Effector memory CD4-positive, alpha-beta T cell (primary cell): ENCODE measurements around the gene CENPP.

ENCODE experiments used
- DNase-seq, 3 donors: peaks; one replicate each; pipeline ENCODE4 v3.0.0-alpha.2; 2020
- H3K27ac ChIP-seq: 2 replicates; pipeline ENCODE4 v1.7.0; 2013; ENCODE audit warnings: mild to moderate bottlenecking, low read length, moderate library complexity; ENCODE audit not compliant: insufficient read depth, poor library complexity, severe bottlenecking
- H3K27me3 ChIP-seq: replicated peaks from 2 replicates; pipeline ENCODE4 v1.7.0; 2013; ENCODE audit warnings: mild to moderate bottlenecking, low read length; ENCODE audit not compliant: insufficient read depth, control insufficient read depth, poor library complexity, severe bottlenecking
- H3K36me3 ChIP-seq: 2 replicates; pipeline ENCODE4 v1.7.0; 2013; ENCODE audit warnings: mild to moderate bottlenecking, low read length, moderate library complexity; ENCODE audit not compliant: control insufficient read depth, insufficient read depth
- H3K4me1 ChIP-seq: 2 replicates; pipeline ENCODE4 v1.7.0; 2013; ENCODE audit warnings: low read length, mild to moderate bottlenecking; ENCODE audit not compliant: control insufficient read depth, insufficient read depth, poor library complexity, severe bottlenecking
- H3K4me3 ChIP-seq: 2 replicates; pipeline ENCODE4 v1.7.0; 2013; ENCODE audit warnings: low read length, low read depth, mild to moderate bottlenecking; ENCODE audit not compliant: insufficient read depth, poor library complexity, severe bottlenecking
- H3K9me3 ChIP-seq: 2 replicates; pipeline ENCODE4 v1.7.0; 2013; ENCODE audit warnings: mild to moderate bottlenecking, low read length, moderate library complexity; ENCODE audit not compliant: control insufficient read depth

CENPP gene

DNA sequence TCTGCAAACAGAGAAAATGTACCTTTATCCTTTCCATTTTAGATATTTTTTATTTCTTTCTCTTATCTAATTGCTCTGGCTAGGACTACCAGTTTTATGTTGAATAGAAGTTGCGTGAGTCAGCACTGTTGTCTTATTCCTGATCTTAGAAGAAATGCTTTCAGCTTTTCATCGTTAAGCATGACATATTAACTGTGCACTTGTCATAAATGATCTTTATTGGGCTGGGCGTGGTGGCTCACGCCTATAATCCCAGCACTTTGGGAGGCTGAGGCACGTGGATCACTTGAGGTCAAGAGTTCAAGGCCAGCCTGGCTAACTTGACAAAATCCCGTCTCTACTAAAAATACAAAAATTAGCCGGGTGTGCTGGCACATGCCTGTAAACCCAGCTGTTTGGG lies 218.2 kb downstream of the CENPP start:
- Histone ChIP-seq H3K27me3 (no peaks in the 10 kb centered on the region), H3K27ac (no peak overlapping the region), H3K4me1 (no peaks in the 10 kb centered on the region), H3K36me3 (no peaks in the 10 kb centered on the region), H3K4me3 (no peak overlapping the region), H3K9me3 (no peaks in the 10 kb centered on the region)
- DNase-seq = no peak

DNA sequence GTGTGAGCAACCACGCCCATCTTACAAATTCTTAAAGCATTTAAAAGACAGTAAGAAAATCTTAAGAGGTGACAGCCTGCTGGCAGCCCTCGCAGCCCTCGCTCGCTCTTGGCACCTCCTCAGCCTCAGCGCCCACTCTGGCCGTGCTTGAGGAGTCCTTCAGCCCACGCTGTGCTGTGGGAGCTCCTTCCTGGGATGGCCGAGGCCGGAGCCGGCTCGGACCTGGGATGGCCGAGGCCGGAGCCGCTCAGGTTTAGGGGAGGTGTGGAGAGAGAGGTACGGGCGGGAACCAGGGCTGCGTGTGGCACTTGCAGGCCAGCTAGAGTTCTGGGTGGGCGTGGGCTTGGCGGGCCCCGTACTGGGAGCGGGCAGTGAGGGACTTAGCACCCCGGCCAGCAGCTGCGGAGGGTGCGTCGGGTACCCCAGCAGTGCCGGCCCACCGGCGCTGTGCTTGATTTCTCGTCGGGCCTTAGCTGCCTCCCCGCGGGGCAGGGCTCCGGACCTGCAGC lies 219.3 kb downstream of the CENPP start:
- Histone ChIP-seq H3K27me3 (no peaks in the 10 kb centered on the region), H3K4me3 (no peak overlapping the region), H3K27ac (no peak overlapping the region), H3K9me3 (no peaks in the 10 kb centered on the region), H3K4me1 (no peaks in the 10 kb centered on the region), H3K36me3 (no peaks in the 10 kb centered on the region)
- no peak for DNase-seq

GRCh38 chr9:92547356-92547755 lies 221.6 kb downstream of the CENPP start:
- Histone ChIP-seq H3K4me3 (no peak overlapping the region), H3K27me3 (no peaks in the 10 kb centered on the region), H3K27ac (no peak overlapping the region), H3K9me3 (no peaks in the 10 kb centered on the region), H3K36me3 (no peaks in the 10 kb centered on the region), H3K4me1 (no peaks in the 10 kb centered on the region)
- DNase-seq = no peak

GRCh38 chr9:92550765-92551164 lies 225.0 kb downstream of the CENPP start:
- H3K27me3 ChIP-seq = no peaks in the 10 kb centered on the region
- no peaks in the 10 kb centered on the region for H3K4me1 ChIP-seq
- H3K27ac ChIP-seq = no peak overlapping the region
- no peak overlapping the region for H3K4me3 ChIP-seq
- DNase-seq = no peak
- no peaks in the 10 kb centered on the region for H3K9me3 ChIP-seq
- no peaks in the 10 kb centered on the region for H3K36me3 ChIP-seq

DNA sequence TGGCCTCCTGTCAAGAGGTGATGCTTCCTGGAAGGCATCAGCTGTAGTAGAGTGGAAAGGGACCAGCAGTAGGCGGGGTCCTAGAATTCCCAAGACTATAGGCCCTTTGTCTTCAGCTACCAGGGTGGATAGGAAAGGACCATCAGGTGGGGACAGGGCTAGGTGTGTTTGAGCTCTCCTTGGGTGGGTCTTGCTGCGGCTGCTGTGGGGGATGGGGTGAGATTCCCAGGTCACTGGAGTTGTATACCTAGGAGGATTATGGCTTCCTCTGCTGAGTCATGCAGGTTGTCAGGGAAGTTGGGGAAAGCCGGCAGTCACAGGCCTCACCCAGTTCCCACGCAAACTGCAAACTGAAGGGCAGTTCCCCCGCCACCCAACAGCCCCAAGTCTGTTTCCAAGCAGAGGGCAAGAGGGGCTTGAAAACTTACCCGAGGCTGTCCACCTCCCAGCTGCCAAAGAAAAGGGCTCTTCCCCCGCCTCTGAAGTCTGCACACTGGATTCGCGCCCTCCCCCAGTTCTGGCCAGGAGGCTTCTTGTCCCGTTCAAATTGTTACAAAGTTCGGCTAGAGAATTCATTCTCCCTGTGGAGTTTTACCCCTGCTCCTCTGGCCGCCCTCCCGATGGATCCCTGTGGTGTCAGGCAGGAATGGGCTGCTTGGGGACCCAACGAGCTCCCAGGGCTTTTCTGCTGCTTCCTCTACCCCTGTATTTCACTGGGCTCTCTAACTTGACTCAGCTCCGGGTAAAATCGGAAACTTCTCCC lies 233.0 kb downstream of the CENPP start:
- Histone ChIP-seq H3K4me1 (no peaks in the 10 kb centered on the region), H3K27ac (no peak overlapping the region), H3K27me3 (no peaks in the 10 kb centered on the region), H3K9me3 (no peaks in the 10 kb centered on the region), H3K4me3 (no peak overlapping the region), H3K36me3 (no peaks in the 10 kb centered on the region)
- DNase-seq = no peak

DNA sequence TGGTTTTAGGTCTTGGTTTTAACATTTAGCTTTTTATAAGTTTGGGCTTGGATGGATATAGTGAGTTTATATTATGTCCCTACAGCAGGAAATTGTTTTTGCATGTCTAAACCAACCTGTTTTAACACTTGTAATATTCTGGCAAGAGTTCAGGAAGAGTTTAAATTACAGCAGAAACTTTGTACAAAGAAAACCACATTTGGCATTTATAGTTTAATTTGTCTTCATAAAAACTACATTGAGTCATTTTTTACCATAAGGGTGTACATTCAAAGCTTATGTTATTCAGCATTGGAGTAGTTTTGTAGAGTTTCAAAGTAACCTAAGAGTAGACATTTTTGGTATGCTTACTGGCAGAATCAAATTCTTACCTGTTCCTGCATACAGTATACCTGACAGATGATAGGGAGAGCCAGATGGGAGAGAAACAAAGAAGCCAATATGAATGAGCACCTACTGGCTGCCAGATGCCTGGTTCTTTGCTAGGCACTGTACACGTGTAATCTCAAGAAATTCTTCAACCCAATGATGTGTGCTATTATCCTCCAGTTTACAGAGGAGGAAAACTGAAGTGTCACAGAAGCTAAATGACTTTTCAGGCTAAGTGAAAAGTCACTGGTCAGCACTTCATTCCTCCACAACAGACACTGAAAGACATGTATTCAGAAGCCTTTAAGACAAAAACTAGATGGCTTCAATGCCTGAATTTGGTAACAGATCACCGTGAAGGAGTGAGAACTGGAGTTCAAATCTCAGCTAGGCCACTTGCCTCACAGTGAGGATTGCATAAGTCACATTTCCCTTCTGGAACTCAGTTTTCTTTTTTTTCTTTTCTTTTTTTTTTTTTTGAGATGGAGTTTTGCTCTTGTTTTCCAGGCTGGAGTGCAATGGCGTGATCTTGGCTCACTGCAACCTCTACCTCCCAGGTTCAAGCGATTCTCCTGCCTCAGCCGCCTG lies 235.9 kb downstream of the CENPP start:
- Histone ChIP-seq H3K36me3 (no peaks in the 10 kb centered on the region), H3K27me3 (no peaks in the 10 kb centered on the region), H3K4me3 (no peak overlapping the region), H3K27ac (no peak overlapping the region), H3K4me1 (no peaks in the 10 kb centered on the region), H3K9me3 (no peaks in the 10 kb centered on the region)
- DNase-seq = no peak

DNA sequence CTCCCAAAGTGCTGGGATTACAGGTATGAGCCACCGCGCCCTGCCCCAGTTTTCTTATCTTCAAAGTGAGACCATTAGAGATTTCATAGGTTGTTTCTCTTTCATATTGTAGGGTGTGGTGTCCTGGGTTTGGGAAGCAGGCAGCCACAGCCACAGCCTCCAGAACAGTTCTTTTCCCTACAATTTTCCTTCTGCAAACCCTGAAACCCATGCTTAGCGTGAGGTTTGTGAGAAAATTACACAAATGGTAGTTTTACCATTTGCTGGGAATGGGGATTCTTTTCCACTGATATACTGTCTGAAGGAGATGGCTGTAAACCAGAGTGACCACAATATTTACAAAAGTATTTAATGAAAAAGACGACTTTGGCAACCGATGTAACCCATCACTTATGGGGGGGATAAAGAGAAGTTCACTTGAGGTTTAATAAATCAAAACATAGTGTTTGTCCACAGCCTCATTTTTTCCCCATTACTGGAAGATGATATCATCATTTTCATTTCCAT lies 236.8 kb downstream of the CENPP start:
- H3K4me1 ChIP-seq = no peaks in the 10 kb centered on the region
- DNase-seq = no peak
- H3K27ac ChIP-seq = no peak overlapping the region
- no peaks in the 10 kb centered on the region for H3K36me3 ChIP-seq
- H3K4me3 ChIP-seq = no peak overlapping the region
- H3K9me3 ChIP-seq = no peaks in the 10 kb centered on the region
- H3K27me3 ChIP-seq = no peaks in the 10 kb centered on the region

DNA sequence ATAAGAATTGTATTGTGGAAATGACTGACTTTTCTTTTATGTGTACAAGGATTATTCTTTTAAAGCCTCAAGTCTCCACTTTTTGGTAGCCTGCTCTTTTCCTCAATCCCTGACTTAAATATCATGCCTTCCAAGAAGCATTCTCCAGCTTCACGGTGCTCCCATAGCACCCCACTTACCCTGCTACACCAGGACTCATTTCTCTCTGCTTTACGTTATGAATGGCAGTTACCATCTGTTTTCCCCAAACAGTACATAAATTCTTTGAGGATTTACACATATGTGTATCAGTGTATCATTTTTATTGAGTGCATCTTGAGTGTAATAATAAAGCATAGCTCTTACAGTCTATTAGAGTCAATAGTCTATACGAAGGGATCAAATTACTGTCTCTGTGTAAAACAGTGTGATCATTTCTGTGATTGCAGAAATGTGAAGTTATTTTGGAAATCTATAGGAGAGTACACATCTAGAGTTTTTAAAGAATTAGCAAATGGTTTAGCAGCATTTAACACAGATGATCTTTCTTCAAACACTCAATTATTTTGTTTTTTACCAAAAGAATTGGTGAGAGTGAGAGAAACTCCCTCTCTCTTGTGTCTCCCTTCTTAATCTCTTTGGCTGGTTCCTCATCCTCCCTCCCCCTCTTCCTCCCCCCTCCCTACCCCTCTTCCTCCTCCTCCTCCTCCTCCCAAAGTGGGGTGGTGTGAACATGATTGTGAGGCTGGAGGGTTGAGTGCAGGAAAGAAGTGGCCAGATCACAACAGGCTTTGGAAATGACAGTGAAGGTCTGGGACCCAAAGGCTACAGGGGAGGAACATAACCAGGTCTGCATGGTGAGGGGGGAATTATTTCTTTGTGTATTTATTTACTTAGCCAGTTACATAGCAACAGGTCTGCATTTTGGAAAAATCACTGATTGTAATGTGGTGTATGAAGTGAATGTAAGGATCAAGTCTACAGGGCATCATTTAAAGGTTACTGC lies 237.7 kb downstream of the CENPP start:
- no peak overlapping the region for H3K27ac ChIP-seq
- H3K4me1 ChIP-seq = no peaks in the 10 kb centered on the region
- H3K27me3 ChIP-seq = no peaks in the 10 kb centered on the region
- DNase-seq = no peak
- no peaks in the 10 kb centered on the region for H3K36me3 ChIP-seq
- H3K4me3 ChIP-seq = no peak overlapping the region
- H3K9me3 ChIP-seq = no peaks in the 10 kb centered on the region

GRCh38 chr9:92564504-92564903 lies 238.8 kb downstream of the CENPP start:
- no peaks in the 10 kb centered on the region for H3K9me3 ChIP-seq
- no peak for DNase-seq
- H3K27ac ChIP-seq = no peak overlapping the region
- no peak overlapping the region for H3K4me3 ChIP-seq
- H3K27me3 ChIP-seq = no peaks in the 10 kb centered on the region
- H3K4me1 ChIP-seq = no peaks in the 10 kb centered on the region
- no peaks in the 10 kb centered on the region for H3K36me3 ChIP-seq
